HG03175 (cell line): Measurements from ENCODE around the gene PCDHGB3.
"Not testable (repeated sequence)": the region's sequence is repeated elsewhere in the genome, so short reads cannot be mapped to it uniquely, and the experiment has no call there.

Source experiments
- ATAC-seq: cut with Tn5 transposase; IDR thresholded peaks from one replicate; pipeline ENCODE4 v1.9.1; 2021; ENCODE audit warnings: mild to moderate bottlenecking, moderate library complexity; ENCODE audit not compliant: unreplicated experiment

Gene PCDHGB3

GRCh38 chr5:141356950-141357349 is 13.1 kb upstream of the PCDHGB3 start:
- no peak for ATAC-seq

- ATAC-seq: peak; percentile 39
Observed at GRCh38 chr5:141359790-141360426, 10.1 kb upstream of the PCDHGB3 start, which contains the start of gene PCDHGB2. Gene PCDHGB2, plus strand, starts transcription at chr5:141359994. Its CDS starts 142 bp downstream, at chr5:141360136.

GRCh38 chr5:141360685-141361084 is 9.4 kb upstream of the PCDHGB3 start:
- no peak for ATAC-seq

- ATAC-seq: no peak
Observed at GRCh38 chr5:141362719-141363118, 7.3 kb upstream of the PCDHGB3 start.

DNA sequence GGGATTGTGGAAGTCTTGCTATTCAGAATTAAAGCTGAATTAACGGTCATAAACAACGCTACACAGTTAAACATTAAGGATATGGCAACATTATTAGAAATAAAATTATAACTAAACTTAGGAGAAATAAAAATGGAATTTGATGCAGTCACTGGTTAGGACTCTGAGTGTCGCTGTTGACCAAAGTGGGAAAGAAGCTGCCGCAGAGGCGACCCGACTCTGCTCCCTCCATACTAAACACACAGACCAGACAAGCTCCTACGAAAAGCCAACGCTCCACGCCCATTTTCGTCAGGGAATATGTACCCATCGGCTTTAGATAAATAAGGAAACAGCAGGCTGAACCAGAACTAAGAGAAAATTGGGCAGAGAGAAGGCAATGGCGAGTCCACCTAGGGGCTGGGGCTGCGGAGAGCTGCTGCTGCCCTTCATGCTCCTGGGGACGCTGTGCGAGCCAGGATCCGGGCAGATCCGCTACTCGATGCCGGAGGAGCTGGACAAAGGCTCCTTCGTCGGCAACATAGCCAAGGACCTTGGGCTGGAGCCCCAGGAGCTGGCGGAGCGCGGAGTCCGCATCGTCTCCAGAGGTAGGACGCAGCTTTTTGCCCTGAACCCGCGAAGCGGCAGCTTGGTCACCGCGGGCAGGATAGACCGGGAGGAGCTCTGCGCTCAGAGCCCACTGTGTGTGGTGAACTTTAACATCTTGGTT is 5.9 kb upstream of the PCDHGB3 start, which contains the start of gene PCDHGA5:
Gene PCDHGA5, plus strand, starts transcription at position 211 of the 709 bp plus-strand sequence. Its CDS starts 169 bp downstream, at position 380.
- ATAC-seq: no peak

DNA sequence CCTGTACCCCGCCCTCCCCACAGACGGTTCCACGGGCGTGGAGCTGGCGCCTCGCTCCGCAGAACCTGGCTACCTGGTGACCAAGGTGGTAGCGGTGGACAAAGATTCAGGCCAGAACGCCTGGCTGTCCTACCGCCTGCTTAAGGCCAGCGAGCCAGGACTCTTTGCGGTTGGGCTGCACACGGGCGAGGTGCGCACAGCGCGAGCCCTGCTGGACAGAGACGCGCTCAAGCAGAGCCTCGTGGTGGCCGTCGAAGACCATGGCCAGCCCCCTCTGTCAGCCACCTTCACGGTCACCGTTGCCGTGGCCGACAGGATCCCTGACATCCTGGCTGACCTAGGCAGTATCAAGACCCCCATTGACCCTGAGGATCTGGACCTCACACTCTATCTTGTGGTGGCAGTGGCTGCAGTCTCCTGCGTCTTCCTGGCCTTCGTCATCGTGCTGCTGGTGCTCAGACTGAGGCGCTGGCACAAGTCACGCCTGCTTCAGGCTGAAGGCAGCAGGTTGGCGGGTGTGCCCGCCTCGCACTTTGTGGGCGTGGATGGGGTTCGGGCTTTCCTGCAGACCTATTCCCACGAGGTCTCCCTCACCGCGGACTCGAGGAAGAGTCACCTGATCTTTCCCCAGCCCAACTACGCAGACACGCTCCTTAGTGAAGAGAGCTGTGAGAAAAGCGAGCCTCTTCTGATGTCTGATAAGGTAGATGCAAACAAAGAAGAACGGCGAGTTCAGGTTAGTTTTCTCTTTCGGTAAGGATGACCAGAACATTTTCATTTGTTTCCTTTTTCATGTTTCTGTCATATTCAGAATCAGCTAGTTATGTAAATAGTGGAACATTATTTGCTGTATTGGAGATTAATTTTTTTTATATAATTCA is 3.8 kb upstream of the PCDHGB3 start:
- no peak for ATAC-seq

GRCh38 chr5:141371572-141372475 is 1.8 kb downstream of the PCDHGB3 start:
- ATAC-seq: no peak

DNA sequence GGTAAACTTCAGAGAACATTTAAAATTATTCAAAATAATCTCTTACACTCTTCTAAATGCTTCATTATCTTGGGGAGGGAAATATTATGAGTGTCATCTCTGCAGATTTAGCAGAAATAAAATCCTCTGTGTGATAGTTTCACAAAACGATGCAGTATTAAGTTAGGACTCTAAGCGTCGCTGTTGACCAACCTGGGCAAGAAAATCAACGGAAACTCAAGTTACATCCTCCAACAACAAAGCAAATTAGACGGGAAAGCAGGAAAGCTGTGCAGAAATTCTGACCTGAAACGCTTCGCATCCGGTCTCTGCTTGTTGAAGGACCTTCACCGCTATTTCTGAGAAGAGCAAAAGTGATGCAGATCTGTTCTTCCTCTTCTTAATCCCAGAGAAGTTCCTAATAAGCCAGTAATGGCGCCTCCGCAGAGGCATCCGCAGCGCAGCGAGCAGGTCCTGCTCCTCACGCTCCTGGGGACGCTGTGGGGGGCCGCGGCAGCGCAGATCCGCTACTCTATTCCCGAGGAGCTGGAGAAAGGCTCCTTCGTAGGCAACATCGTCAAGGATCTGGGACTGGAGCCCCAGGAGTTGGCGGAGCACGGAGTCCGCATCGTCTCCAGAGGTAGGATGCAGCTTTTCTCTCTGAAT is 3.8 kb downstream of the PCDHGB3 start, which contains the start of gene PCDHGA6:
Gene PCDHGA6, plus strand, starts transcription at position 219 of the 645 bp plus-strand sequence. Its CDS starts 193 bp downstream, at position 412.
- no peak for ATAC-seq

DNA sequence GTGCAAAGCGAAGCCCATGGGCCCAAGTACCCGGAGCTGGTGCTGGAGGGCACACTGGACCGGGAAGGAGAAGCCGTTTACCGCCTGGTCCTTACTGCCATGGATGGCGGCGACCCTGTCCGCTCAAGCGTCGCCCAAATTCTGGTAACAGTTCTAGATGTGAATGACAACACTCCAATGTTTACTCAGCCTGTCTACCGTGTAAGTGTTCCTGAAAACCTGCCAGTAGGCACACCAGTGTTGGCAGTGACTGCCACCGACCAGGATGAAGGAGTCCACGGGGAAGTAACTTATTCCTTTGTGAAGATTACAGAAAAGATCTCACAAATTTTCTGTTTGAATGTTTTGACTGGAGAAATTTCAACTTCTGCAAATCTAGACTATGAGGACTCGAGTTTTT is 4.6 kb downstream of the PCDHGB3 start:
- no peak for ATAC-seq

GRCh38 chr5:141375444-141376155 is 5.6 kb downstream of the PCDHGB3 start:
- ATAC-seq: not testable (repeated sequence)

GRCh38 chr5:141382469-141383294 is 12.6 kb downstream of the PCDHGB3 start, which contains the start of gene PCDHGA7:
Gene PCDHGA7, plus strand, starts transcription at chr5:141382742. Its CDS starts 158 bp downstream, at chr5:141382900.
- ATAC-seq: no peak

- no peak for ATAC-seq
Observed at GRCh38 chr5:141383345-141383744, 13.3 kb downstream of the PCDHGB3 start.

DNA sequence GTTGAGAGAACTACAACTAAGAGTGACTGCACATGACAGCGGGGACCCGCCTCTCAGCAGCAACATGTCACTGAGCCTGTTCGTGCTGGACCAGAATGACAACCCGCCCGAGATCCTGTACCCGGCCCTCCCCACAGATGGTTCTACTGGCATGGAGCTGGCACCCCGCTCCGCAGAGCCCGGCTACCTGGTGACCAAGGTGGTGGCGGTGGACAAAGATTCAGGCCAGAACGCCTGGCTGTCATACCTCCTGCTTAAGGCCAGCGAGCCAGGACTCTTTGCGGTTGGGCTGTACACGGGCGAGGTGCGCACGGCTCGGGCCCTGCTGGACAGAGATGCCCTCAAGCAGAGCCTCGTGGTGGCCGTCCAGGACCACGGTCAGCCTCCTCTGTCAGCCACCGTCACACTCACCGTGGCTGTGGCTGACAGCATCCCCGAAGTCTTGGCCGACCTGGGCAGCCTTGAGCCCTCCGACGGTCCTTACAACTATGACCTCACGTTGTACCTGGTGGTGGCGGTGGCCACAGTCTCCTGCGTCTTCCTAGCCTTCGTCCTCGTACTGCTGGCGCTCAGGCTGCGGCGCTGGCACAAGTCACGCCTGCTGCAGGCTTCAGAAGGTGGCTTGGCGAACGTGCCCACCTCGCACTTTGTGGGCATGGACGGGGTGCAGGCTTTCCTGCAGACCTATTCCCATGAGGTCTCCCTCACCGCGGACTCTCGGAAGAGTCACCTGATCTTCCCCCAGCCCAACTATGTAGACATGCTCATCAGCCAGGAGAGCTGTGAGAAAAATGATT is 14.6 kb downstream of the PCDHGB3 start:
- no peak for ATAC-seq

DNA sequence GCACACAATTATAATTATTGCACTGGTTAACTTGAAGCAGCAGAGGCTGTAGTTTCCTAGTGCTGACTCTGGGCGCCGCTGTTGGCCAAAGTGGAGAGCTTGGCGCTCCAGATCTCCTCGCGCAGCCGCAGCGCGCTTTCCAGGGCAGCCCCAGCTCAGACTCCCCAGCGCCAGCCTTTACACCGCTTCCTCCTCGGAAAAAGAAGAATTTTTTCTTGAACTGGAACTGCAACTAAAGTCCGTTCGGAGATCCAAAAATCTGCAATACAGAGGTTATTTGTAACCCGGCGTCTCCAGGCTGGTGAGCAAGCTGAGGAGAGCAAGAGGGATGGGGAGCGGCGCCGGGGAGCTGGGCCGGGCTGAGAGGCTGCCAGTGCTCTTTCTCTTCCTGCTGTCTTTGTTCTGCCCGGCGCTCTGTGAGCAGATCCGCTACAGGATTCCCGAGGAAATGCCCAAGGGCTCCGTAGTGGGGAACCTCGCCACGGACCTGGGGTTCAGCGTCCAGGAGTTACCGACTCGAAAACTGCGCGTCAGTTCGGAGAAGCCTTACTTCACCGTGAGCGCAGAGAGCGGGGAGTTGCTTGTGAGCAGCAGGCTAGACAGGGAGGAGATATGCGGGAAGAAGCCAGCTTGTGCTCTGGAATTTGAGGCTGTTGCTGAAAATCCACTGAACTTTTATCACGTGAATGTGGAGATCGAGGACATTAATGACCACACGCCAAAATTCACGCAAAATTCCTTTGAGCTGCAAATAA is 17.7 kb downstream of the PCDHGB3 start, which contains the start of gene PCDHGB4:
Gene PCDHGB4, plus strand, starts transcription at position 142 of the 755 bp plus-strand sequence. Its CDS starts 187 bp downstream, at position 329.
- ATAC-seq: peak; percentile 75

GRCh38 chr5:141388661-141389060 is 18.6 kb downstream of the PCDHGB3 start:
- no peak for ATAC-seq
